ENCODE data around the gene PROK1.

Gene PROK1

GRCh38 chr1:110465038-110465813, 14.3 kb downstream of the PROK1 start:
- no peak for DNase-seq (ENCODE audit: low read depth, low spot score)

GRCh38 chr1:110465814-110466380, 14.9 kb downstream of the PROK1 start:
- DNase-seq (ENCODE audit: low read depth, low spot score) = no peak

GRCh38 chr1:110466646-110467280, 15.8 kb downstream of the PROK1 start:
- no peak for DNase-seq (ENCODE audit: low read depth, low spot score)

GRCh38 chr1:110471131-110471530, 20.2 kb downstream of the PROK1 start:
- no peak for DNase-seq (ENCODE audit: low read depth, low spot score)

GRCh38 chr1:110472546-110472945, 21.6 kb downstream of the PROK1 start:
- no peak for DNase-seq (ENCODE audit: low read depth, low spot score)

GRCh38 chr1:110474444-110474843, 23.5 kb downstream of the PROK1 start:
- no peak for DNase-seq (ENCODE audit: low read depth, low spot score)

- DNase-seq (ENCODE audit: low read depth, low spot score) = no peak
Measured at GRCh38 chr1:110475362-110476027, 24.5 kb downstream of the PROK1 start.

GRCh38 chr1:110476028-110476765, 25.2 kb downstream of the PROK1 start:
- DNase-seq (ENCODE audit: low read depth, low spot score) = no peak

- DNase-seq (ENCODE audit: low read depth, low spot score) = no peak
Measured at GRCh38 chr1:110477041-110477440, 26.1 kb downstream of the PROK1 start.

- no peak for DNase-seq (ENCODE audit: low read depth, low spot score)
Measured at GRCh38 chr1:110477445-110477957, 26.6 kb downstream of the PROK1 start.

GRCh38 chr1:110477967-110478640, 27.2 kb downstream of the PROK1 start:
- no peak for DNase-seq (ENCODE audit: low read depth, low spot score)

- no peak for DNase-seq (ENCODE audit: low read depth, low spot score)
Measured at GRCh38 chr1:110478886-110479285, 27.9 kb downstream of the PROK1 start.

- no peak for DNase-seq (ENCODE audit: low read depth, low spot score)
Measured at GRCh38 chr1:110480356-110481096, 29.6 kb downstream of the PROK1 start.

GRCh38 chr1:110481968-110482623, 31.1 kb downstream of the PROK1 start:
- DNase-seq (ENCODE audit: low read depth, low spot score) = no peak

GRCh38 chr1:110482662-110483307, 31.8 kb downstream of the PROK1 start:
- DNase-seq (ENCODE audit: low read depth, low spot score) = no peak

GRCh38 chr1:110483308-110483685, 32.3 kb downstream of the PROK1 start:
- no peak for DNase-seq (ENCODE audit: low read depth, low spot score)

GRCh38 chr1:110484801-110485200, 33.9 kb downstream of the PROK1 start:
- DNase-seq (ENCODE audit: low read depth, low spot score) = no peak

GRCh38 chr1:110485725-110486124, 34.8 kb downstream of the PROK1 start:
- DNase-seq (ENCODE audit: low read depth, low spot score) = no peak

- DNase-seq (ENCODE audit: low read depth, low spot score) = no peak
Measured at GRCh38 chr1:110487726-110488125, 36.8 kb downstream of the PROK1 start.
